NB4 (cell line): ENCODE results near the gene CCDC24.

Source experiments
- DNase-seq: peaks from one replicate; pipeline ENCODE4 v3.0.0; 2010; ENCODE audit warnings: low read depth
- H3K4me3 ChIP-seq: one replicate; pipeline ENCODE4 v1.5.1; 2011; ENCODE audit warnings: mild to moderate bottlenecking, low read depth, low read length, moderate library complexity
- CTCF ChIP-seq: IDR thresholded peaks from one replicate; pipeline ENCODE4 v1.5.1; 2012; ENCODE audit warnings: low read depth, low read length
- MAX ChIP-seq: IDR thresholded peaks from 2 replicates; pipeline ENCODE4 v1.6.1; 2011; ENCODE audit warnings: low read depth, low read length
- MYC ChIP-seq: IDR thresholded peaks from 2 replicates; pipeline ENCODE4 v1.6.1; 2011; ENCODE audit warnings: low read depth, low read length
- POLR2A ChIP-seq: IDR thresholded peaks from 2 replicates; pipeline ENCODE4 v1.6.1; 2011; ENCODE audit warnings: mild to moderate bottlenecking; ENCODE audit not compliant: insufficient read length; ENCODE audit errors: extremely low read depth

Gene CCDC24

GRCh38 chr1:44029260-44029910, 38.0 kb downstream of the CCDC24 start:
- H3K4me3 ChIP-seq: peak overlapping the region; percentile 71
- no peak for DNase-seq
- TF ChIP-seq CTCF: no peak
- TF ChIP-seq MYC: no peak
- no peak for TF ChIP-seq POLR2A
- no peak for TF ChIP-seq MAX

GRCh38 chr1:44029911-44030604, 38.7 kb downstream of the CCDC24 start:
- TF ChIP-seq CTCF (no peak), POLR2A (peak; percentile 23), MYC (peak; percentile 65; the same call in 1 of the 2 replicates), MAX (peak; percentile 43; the same call in 1 of the 2 replicates)
- peak; percentile 90 for DNase-seq
- H3K4me3 ChIP-seq: peak overlapping the region; percentile 71

GRCh38 chr1:44030605-44031251, 39.3 kb downstream of the CCDC24 start:
- peak; percentile 68 for DNase-seq
- H3K4me3 ChIP-seq: peak overlapping the region; percentile 48
- TF ChIP-seq POLR2A: no peak
- no peak for TF ChIP-seq MAX
- no peak for TF ChIP-seq CTCF
- no peak for TF ChIP-seq MYC

- no peak for DNase-seq
- H3K4me3 ChIP-seq: peak within 1 kb of the TSS; percentile 48
- TF ChIP-seq MAX (no peak), MYC (no peak), CTCF (no peak), POLR2A (no peak)
Measured at GRCh38 chr1:44031252-44032169, 40.1 kb downstream of the CCDC24 start, which contains the start of gene SLC6A9. TSS of gene SLC6A9 (minus strand) at chr1:44031462. CDS start at chr1:44024277, 7,185 bp downstream.

- TF ChIP-seq MAX: no peak
- no peak for TF ChIP-seq POLR2A
- TF ChIP-seq CTCF: no peak
- TF ChIP-seq MYC: no peak
- no peak overlapping the region for H3K4me3 ChIP-seq
- no peak for DNase-seq
Measured at GRCh38 chr1:44032170-44032790, 40.9 kb downstream of the CCDC24 start.
